NCI-H2196 (cell line): ENCODE results near the gene STK17B.

ENCODE experiments used
- DNase-seq: peaks from one replicate; lab custom pipeline; 2025; ENCODE audit not compliant: unreplicated experiment; lab: John Stamatoyannopoulos, UW

Gene STK17B

DNA sequence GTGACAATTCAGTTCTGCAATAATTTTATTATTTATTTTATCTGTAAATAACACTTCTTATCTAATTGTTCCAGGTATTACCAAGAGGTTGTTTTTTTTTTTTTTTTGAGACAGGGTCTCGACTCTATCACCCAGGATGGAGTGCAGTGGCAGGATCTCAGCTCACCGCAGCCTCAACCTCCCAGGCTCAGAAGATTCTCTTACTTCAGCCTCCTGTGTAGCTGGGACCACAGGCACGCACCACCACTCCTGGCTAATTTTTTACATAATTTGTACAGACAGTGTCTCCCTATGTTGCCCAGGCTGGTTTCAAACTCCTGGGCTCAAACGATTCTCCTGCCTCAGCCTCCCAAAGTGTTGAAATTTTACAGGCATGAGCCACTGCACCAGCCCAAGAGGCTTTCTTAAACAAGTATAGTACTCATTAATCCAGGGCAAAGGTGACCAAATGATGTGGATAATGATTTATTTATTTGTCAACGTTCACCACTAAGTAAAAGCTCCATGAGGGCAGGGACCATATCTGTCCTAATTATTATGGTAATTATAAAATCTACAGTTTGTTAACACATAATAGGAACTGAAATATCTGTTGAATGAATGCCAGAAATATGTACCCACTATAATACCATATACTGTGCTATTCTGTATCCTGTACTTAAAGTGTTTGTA lies 12.0 kb downstream of the STK17B start:
- DNase-seq, result no peak

- no peak for DNase-seq
Observed at GRCh38 chr2:196155575-196155974, 15.8 kb downstream of the STK17B start.

GRCh38 chr2:196153480-196153879 lies 17.9 kb downstream of the STK17B start:
- no peak for DNase-seq

- DNase-seq, result no peak
Observed at GRCh38 chr2:196149948-196150347, 21.4 kb downstream of the STK17B start.

GRCh38 chr2:196148736-196149135 lies 22.6 kb downstream of the STK17B start:
- DNase-seq, result no peak

- no peak for DNase-seq
Observed at GRCh38 chr2:196145256-196145655, 26.1 kb downstream of the STK17B start.

DNA sequence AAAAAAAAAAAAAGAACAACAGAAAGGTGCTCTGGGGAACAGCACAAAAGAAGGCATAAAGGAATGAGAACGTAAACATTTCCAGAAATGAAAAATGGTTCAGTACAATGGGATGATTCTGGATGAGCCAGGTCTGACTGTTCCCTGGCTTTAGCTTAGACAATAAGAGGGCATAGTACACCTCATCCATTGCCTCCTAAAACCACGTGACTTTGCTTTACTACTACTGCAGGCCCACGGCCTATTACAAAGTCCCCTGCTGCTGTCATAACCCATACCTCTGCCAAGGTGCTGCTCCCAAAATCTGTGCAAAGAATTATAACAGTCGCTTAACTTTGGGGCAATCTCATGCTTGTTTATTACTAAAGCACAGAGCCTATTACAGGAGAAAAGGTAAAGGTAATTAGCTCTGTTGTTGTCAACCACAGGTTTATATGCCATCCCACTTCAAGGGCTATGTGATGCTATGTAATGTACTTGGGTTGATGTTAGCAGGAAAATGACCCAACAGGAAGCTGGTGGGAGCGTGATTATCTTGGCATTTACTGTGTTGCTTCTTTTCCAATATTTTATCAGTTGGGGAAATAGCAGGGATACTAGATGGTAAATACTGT lies 26.8 kb downstream of the STK17B start:
- no peak for DNase-seq

- no peak for DNase-seq
Observed at GRCh38 chr2:196143730-196144131, 27.6 kb downstream of the STK17B start.

DNA sequence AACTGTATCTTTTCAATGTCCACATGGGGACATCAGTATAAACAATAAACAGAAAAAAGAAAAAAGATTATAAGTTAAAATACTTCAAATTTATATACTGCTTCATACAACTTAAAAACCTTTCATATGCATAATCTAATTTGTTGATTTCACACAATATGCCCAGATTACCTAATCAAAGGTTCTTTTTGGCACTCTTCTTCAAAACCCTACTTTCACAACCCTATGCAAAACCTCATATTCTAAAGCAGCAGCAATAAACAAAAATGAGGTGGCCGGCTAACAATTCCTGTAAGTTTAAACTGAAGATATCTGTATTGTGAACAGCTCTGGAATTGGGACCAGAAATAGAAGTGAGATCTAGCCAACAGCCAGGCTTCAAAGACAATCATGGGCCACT lies 28.6 kb downstream of the STK17B start:
- DNase-seq, result no peak

GRCh38 chr2:196140213-196140612 lies 31.2 kb downstream of the STK17B start:
- DNase-seq, result no peak

DNA sequence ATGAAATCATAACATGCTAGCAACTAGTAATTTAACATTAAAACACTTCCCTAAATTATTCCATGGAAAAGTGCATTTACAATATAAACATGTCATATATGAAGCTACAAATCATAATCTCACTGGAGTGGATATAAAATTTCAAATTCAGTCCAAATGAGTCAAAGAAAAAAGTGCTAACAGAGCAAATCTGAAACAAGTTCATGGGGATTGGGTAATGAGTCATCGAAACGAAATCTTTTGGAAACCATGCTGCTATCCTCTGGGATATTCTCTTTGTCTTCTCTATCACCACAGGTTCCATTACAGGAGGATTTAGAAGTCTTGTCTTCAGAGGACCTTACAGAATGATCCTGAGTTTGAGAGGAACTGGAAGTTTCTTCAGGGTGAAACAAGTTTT lies 34.1 kb downstream of the STK17B start:
- no peak for DNase-seq

- DNase-seq, result no peak
Observed at GRCh38 chr2:196136151-196136550, 35.2 kb downstream of the STK17B start.

DNA sequence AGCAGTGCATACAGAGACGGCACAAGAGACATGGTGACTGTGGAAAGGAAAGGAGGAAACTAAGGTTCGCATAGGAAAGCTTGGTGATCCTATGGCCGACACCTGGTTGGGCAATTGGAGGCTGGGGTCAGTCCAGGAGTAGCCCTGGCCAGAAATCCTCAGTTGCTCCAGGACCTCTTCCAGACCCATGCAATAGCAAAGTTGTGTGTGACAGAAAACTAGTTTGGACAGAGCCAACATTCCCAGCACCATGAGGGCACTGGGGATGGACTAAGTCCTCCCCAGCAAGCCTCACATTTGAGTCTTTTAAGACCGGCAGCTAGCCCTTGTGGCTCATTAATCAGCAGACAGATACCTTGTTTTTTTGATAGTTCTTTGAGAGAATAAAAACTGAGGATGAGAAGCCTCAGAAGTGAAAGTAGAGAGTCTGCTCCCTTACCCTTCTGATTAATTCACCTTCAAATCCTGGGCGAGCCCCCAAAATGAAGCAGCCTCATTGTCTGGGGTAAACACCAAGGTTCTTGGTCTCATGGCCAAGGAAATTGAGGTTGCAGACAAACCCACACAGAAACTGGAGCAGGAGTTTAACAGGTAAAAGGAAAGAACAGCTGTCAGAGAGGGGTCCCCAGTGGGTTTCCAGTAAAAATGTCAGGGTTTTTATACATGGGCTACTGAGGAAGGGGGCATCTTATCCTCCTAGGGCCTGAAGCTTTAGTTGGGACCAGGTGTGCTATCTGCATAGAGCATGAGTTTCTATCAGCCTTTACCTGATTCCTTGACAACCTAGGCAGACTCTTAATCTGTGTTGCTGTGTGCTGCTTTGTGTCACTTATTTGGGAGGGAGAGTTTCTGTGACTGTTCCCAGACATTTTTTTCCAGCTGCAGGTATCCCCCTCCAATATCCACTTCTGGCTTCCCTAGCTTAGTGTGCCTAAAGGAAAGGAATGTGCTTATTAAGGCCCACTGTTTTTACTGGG lies 39.1 kb downstream of the STK17B start:
- DNase-seq, result no peak

DNA sequence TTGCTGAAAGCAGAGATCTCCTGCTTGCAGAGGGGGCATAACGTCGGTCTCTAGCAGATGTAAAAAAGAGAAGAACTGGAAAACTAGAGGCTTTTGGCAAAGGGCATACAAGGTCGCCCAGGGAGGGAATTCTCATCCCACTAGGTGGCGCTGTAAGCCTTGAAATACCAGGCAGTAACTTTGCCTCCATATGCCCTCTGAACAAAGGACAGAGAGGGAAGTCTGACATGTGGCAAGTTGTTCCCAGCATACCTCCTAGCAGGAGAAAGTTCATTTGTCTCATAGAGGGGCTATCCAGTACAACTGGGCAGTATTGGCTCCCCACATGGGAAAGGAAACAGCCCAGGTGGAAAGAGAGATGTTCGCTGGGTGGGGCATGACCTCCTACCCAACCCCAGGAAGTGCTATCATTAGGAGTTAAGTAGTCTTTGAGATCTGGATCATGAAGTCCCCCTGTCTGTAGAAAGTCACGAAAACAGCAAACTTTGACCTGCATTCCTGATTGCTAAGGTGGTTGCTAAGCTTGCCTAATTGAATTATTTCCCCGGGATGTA lies 39.9 kb downstream of the STK17B start:
- DNase-seq, result peak; percentile 14

DNA sequence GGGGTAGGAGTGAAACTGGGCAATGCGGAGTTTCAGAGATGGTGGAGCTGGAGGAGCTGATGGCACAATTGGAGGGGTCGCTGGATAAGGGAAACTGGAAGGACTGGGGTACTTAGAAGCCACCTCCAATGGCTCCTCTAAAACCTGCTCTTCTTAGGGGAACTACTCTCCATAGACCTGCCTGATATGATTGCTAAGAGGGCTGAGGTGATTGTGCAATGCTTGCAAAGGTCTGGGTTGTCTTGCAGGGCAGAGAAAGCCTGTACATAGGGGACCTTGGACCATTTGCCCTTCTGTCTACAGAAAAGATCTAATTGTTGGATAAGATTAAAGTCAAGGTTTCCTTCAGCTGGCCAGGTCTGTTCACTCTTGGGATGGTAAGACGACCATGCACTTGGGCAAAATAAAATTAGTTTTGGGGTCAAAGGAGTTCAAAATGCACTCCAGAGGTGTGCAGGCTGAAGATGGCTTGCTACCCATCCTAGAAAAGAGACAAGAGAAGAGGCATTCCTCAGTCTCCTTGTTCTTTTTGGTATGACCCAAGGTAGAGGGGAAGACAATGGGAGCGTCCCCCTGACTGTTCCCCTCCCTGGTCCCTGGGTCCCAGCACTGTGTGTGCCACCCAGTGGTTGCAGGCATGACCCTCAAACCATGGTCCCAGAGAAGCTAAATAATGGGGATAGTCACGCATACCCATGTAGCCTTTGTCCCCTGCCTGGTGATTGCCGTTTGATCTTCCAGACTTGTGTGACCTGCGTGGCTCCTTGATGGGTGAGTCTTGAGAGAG lies 41.1 kb downstream of the STK17B start:
- no peak for DNase-seq

DNA sequence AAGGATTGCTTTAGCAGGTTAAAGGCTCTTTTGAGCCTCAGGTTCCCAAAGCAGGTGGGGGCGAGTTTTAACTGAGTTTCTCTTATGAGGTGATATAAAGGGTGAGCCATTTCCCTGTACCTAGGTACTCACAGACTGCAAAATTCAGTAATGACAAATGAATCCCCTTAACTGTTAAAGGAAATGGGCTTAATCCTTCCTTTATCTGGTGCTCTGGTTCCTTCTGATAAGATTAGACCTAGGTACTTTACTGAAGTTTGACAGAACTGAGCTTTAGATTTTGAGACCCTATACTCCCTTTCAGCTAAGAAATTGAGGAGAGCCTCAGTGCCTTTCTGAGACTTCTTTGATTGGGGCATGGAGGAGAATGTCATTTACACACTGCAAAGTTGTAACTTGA lies 42.6 kb downstream of the STK17B start:
- DNase-seq, result no peak

- no peak for DNase-seq
Observed at GRCh38 chr2:196125596-196125995, 45.8 kb downstream of the STK17B start.

DNA sequence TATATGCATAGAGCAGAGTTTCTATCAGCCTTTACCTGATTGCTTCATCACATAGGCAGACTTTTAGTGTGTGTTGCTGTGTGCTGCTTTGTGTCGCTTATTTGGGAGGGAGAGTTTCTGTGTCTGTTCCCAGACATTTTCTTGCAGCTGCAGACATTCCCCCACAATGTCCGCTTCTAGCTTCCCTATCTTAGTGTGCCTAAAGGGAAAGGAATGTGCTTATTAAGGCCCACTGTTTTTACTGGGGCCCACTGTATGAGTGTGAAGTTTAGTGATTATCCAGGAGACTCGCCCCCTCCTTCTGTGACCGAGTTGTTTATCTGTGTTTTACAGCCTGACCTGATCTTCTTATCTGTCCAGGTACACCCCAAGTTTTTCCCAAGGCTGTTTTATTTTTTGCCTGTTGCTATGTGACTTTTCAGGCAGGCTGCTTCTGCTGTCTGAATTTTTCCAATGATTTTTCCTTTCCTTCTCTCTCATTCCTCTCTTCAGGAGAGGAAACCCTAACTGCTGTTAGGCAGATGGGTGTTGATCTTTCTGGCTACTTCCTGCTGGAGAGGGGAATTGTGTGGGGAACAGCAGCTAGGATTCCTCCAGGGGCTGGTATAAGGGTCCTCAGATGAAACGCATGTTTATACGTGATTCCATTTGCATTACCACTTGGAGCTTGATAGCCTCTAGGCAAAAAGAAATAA lies 47.6 kb downstream of the STK17B start:
- DNase-seq, result no peak

DNA sequence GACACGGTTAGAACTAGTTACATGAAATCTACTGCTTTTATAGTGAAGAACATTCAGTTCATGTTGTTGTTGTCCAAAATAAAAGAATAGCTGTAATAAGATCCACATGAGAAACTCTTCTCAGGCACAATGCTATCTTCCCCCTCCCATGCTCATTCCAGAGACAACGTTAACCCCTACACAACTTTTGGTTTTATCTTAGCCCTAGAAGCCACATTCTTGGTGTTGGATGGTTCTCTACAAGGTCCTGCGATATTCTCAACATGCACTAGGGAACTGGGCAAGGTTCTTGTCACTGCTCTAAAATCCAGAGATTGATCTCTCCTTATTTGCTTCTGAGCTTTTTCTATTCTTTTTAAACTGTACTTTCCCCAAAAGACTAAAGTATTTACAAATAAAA lies 51.5 kb downstream of the STK17B start:
- DNase-seq, result no peak

- no peak for DNase-seq
Observed at GRCh38 chr2:196117214-196117705, 54.1 kb downstream of the STK17B start.
